Type B pancreatic cell (in vitro differentiated cells): ENCODE data around the gene ARG2. TPM values are rescaled to one million over a fixed set of nuclear protein-coding genes. Genes with fewer than 3 reads are reported as not detected.

ENCODE experiments used
- DNase-seq: peaks from one replicate; pipeline ENCODE4 v3.0.0; 2021; ENCODE audit warnings: mixed read lengths; ENCODE audit not compliant: unreplicated experiment; ENCODE audit errors: extremely low spot score
- H3K27ac Mint-ChIP-seq: 2 replicates; pipeline ENCODE4 v1.8.0; 2021; ENCODE audit warnings: mild to moderate bottlenecking, mixed read lengths
- H3K27me3 Mint-ChIP-seq: 2 replicates; pipeline ENCODE4 v1.8.0; 2021; ENCODE audit warnings: mixed read lengths
- H3K36me3 Mint-ChIP-seq: 2 replicates; pipeline ENCODE4 v1.8.0; 2021; ENCODE audit warnings: mixed read lengths
- H3K4me1 Mint-ChIP-seq: one replicate; pipeline ENCODE4 v1.8.0; 2021; ENCODE audit warnings: mixed read lengths; ENCODE audit not compliant: unreplicated experiment
- H3K4me3 Mint-ChIP-seq: 2 replicates; pipeline ENCODE4 v1.8.0; 2021; ENCODE audit warnings: mild to moderate bottlenecking, mixed read lengths
- H3K9me3 Mint-ChIP-seq: 2 replicates; pipeline ENCODE4 v1.8.0; 2021; ENCODE audit warnings: mixed read lengths
- total RNA-seq: library from RNA; stranded (reverse); gene quantifications from 2 replicates; pipeline ENCODE4 v1.2.1, GENCODE V29; 2021; ENCODE audit warnings: low replicate concordance
- TF ChIP-seq, protein P1 (sequence below): fragments of 200-600 bp; sonication (generic); conservative IDR thresholded peaks from 2 replicates; pipeline ENCODE4 v1.5.0; 2021; ENCODE audit warnings: antibody characterized with exemption, mild to moderate bottlenecking

Gene ARG2
- total RNA-seq, 1 donor from 2014 or later, result 18.2 TPM

DNA sequence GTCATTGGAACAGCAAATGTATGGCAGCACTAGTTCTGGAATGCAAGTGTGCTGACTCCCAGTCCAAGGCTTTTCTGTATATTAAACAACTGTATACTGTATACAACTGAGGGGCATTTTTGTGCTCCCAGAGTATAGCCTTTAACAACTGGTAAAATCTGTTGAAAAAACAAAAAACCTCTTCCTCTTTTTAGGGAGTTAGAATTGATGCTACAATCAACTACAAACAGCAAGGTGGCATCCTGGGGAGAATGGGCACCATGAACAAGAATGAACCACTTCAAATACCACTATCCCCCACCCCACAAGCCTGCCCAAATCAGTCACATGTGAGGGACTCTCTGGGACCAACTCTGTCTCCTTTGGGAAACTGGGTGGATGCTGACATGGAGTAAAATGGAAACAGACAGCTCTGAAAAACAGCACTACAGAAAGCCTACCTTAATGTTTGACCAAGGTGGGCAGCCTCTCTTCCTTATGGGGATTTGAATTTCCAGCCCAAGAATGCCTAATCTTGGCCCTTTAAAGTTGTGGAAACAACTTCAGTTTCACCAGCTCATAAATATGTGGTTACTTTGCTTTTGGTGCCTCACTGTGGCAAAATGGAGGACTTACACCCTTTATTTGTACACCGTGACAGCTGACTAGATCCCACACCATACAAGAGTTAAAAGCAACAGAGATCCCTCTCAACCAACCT lies 47.2 kb downstream of the ARG2 start:
- TF ChIP-seq, protein P1, sequence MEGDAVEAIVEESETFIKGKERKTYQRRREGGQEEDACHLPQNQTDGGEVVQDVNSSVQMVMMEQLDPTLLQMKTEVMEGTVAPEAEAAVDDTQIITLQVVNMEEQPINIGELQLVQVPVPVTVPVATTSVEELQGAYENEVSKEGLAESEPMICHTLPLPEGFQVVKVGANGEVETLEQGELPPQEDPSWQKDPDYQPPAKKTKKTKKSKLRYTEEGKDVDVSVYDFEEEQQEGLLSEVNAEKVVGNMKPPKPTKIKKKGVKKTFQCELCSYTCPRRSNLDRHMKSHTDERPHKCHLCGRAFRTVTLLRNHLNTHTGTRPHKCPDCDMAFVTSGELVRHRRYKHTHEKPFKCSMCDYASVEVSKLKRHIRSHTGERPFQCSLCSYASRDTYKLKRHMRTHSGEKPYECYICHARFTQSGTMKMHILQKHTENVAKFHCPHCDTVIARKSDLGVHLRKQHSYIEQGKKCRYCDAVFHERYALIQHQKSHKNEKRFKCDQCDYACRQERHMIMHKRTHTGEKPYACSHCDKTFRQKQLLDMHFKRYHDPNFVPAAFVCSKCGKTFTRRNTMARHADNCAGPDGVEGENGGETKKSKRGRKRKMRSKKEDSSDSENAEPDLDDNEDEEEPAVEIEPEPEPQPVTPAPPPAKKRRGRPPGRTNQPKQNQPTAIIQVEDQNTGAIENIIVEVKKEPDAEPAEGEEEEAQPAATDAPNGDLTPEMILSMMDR, result peak; percentile 77
- no peak for DNase-seq
- Mint-ChIP-seq H3K27ac (peak overlapping the region; percentile 53), H3K9me3 (no peaks in the 10 kb centered on the region), H3K36me3 (no peaks in the 10 kb centered on the region), H3K4me3 (no peak overlapping the region), H3K27me3 (no peaks in the 10 kb centered on the region), H3K4me1 (peaks cover 15% of the 10 kb centered on the region)

DNA sequence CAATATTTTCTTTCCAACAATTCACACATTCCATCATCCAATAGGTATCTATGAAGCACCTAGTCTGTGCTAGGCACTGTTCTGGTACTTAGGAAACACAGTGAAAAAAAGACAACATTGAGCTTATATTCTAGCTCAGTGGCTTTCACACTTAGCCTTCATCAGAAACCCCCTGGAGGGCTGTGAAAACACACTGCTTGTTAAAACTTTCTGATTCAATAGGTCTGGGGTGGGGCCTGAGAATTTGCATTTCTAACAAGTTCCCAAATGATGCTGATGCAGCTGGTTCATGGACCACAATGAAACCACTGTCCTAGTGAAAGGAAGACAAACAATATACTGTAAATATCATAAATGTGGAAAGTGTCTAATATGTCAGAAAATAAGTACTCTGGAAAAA lies 48.8 kb downstream of the ARG2 start:
- Mint-ChIP-seq H3K27ac (no peak overlapping the region), H3K4me3 (no peak overlapping the region), H3K27me3 (no peaks in the 10 kb centered on the region), H3K4me1 (peaks cover 24% of the 10 kb centered on the region), H3K36me3 (no peaks in the 10 kb centered on the region), H3K9me3 (no peaks in the 10 kb centered on the region)
- TF ChIP-seq, protein P1, result no peak
- DNase-seq, result no peak

DNA sequence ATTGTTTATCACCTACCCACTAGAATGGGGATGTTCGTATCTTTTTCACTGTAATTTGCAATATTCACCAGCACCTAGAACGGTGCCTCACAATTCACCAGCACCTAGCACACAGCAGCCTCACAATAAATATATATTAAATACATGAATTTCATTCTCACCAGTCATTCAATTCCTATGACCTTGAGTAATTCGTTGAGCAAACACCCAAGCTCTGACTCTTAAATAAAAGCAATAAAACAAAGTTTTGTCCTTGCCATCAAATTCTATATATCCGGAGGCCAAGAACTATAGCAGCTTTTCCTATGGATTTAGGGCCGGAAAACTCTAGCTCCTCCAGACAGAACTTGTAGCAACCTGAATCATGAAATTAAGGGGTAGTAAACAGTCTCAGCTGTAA lies 53.7 kb downstream of the ARG2 start:
- TF ChIP-seq, protein P1, result no peak
- Mint-ChIP-seq H3K27ac (peak overlapping the region; percentile 93), H3K27me3 (no peaks in the 10 kb centered on the region), H3K9me3 (no peaks in the 10 kb centered on the region), H3K4me1 (peaks cover 25% of the 10 kb centered on the region), H3K36me3 (no peaks in the 10 kb centered on the region), H3K4me3 (peak overlapping the region; percentile 97)
- DNase-seq, result no peak

DNA sequence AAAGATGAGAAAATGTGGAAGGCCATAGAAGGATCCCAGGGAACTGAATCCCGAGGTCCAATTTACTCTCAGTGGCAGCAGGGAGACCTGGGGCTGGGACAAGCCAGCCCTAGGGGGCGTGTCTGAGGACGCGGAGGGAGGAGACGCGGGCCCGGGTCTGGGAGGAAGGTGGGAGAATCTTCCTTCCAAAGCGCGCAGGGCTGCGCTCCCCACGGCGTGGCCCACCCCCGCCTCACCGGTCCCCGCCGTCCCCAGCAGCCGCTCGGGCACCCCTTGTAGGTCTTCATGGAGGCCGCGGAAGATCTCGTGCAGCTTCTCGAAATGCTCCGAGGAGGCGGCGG lies 54.4 kb downstream of the ARG2 start:
- DNase-seq, result peak; percentile 83
- Mint-ChIP-seq H3K27ac (peak overlapping the region; percentile 93), H3K36me3 (no peaks in the 10 kb centered on the region), H3K9me3 (no peaks in the 10 kb centered on the region), H3K27me3 (no peaks in the 10 kb centered on the region), H3K4me3 (peak overlapping the region; percentile 97), H3K4me1 (peaks cover 19% of the 10 kb centered on the region)
- TF ChIP-seq, protein P1, result peak; percentile 44

DNA sequence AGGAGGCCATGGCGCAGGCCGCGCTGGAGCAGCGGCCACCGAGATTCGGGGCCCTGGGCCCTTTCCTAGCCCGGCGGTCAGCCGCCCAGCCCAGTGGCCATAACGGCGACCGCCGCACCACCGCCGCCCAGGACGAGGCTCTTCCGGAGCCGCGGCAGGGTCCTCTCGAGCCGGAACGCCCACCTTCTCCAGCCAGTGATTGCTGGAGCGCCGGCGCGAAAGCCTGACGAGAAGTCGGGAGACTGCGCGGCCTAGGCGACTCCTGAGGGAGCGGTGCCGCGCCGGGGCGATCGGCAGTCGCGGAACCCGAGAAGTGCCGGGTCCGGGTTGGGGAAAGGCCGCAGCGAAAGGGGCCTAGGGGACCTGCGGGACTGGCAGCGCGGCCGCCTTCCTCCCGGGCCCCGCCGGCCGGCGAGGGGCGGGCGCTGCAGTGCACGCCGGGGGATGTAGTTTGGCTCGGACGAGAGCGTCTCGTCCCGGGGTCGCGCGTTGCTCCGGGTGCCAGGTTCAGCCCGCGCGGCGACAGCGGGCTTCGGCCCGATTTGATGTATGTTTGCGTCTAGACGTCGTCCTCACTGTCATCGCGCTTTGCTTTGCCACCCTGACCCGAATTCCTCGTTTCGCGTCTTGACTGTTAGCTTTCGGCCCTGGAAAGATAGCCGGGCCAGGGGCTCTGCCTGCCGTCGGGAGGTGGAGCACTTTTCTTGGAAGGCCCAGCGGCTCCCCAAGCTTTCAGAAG lies 54.9 kb downstream of the ARG2 start, which contains the start of gene VTI1B:
Gene VTI1B (minus strand): TSS at position 153 of the 739 bp plus-strand sequence. CDS start 143 bp downstream, at position 10.
- TF ChIP-seq, protein P1, result no peak
- peaks cover 14% of the 10 kb centered on the region for H3K4me1 Mint-ChIP-seq
- H3K9me3 Mint-ChIP-seq, result no peaks in the 10 kb centered on the region
- no peaks in the 10 kb centered on the region for H3K27me3 Mint-ChIP-seq
- peak; percentile 85 for DNase-seq
- peak within 1 kb of the TSS; percentile 94 for H3K27ac Mint-ChIP-seq
- H3K36me3 Mint-ChIP-seq, result no peaks in the 10 kb centered on the region
- peak within 1 kb of the TSS; percentile 97 for H3K4me3 Mint-ChIP-seq
